GM23338 (cell line): ENCODE results near the gene ZNF211. TPM values are rescaled to one million over a fixed set of nuclear protein-coding genes. Genes with fewer than 3 reads are reported as not detected.

ENCODE experiments used
- polyA plus RNA-seq: library from polyadenylated mRNA; unstranded; fragments of >200 nt; fragmentation: Nextera tagmentation; extraction: Ambion mirVana; gene quantifications from 2 replicates; pipeline ENCODE4 v1.2.1, GENCODE V29; 2016
- total RNA-seq: library from RNA; depleted of rRNA; stranded (reverse); fragments of >200 nt; shearing (Covaris generic); gene quantifications from 2 replicates; pipeline ENCODE4 v1.2.3, GENCODE V29; 2014; rRNA removed

ZNF211 gene
- total and polyA plus RNA-seq, 2 experiments from 2014 or later, result 9.7 to 13.8 TPM

Other genes with a start within 250 kb of the ZNF211 start
- gene ZNF548, start 243.3 kb upstream of the ZNF211 start, total RNA-seq, result 7.4 and 9.8 TPM in 2 replicates
- 1.9 and 2.4 TPM in 2 replicates for gene ZNF548, start 243.3 kb upstream of the ZNF211 start, polyA plus RNA-seq
- gene ZNF17, start 222.0 kb upstream of the ZNF211 start, total RNA-seq, result 10.7 and 15.0 TPM in 2 replicates
- 1.1 and 2.6 TPM in 2 replicates for gene ZNF17, start 222.0 kb upstream of the ZNF211 start, polyA plus RNA-seq
- 19.5 and 26.4 TPM in 2 replicates for gene ZNF749, start 197.8 kb upstream of the ZNF211 start, total RNA-seq
- gene ZNF749, start 197.8 kb upstream of the ZNF211 start, polyA plus RNA-seq, result 30.1 and 30.9 TPM in 2 replicates
- gene VN1R1, start 176.0 kb upstream of the ZNF211 start, total RNA-seq, result 1.5 and 2.7 TPM in 2 replicates
- 0.54 and 1.2 TPM in 2 replicates for gene VN1R1, start 176.0 kb upstream of the ZNF211 start, polyA plus RNA-seq
- 27.7 and 28.0 TPM in 2 replicates for gene ZNF772, start 155.6 kb upstream of the ZNF211 start, total RNA-seq
- 2.5 and 3.5 TPM in 2 replicates for gene ZNF772, start 155.6 kb upstream of the ZNF211 start, polyA plus RNA-seq
- gene ZNF419, start 145.4 kb upstream of the ZNF211 start, total RNA-seq, result 11.0 and 22.4 TPM in 2 replicates
- 4.7 and 5.4 TPM in 2 replicates for gene ZNF419, start 145.4 kb upstream of the ZNF211 start, polyA plus RNA-seq
- gene ZNF773, start 133.2 kb upstream of the ZNF211 start, total RNA-seq, result 3.8 and 12.9 TPM in 2 replicates
- 4.1 and 4.2 TPM in 2 replicates for gene ZNF773, start 133.2 kb upstream of the ZNF211 start, polyA plus RNA-seq
- gene ZNF549, start 105.8 kb upstream of the ZNF211 start, total RNA-seq, result 10.2 and 11.6 TPM in 2 replicates
- gene ZNF549, start 105.8 kb upstream of the ZNF211 start, polyA plus RNA-seq, result 3.5 and 4.3 TPM in 2 replicates
- 13.1 and 14.7 TPM in 2 replicates for gene ZNF550, start 73.3 kb upstream of the ZNF211 start, total RNA-seq
- 4.6 and 5.7 TPM in 2 replicates for gene ZNF550, start 73.3 kb upstream of the ZNF211 start, polyA plus RNA-seq
- gene ZNF416, start 54.3 kb upstream of the ZNF211 start, total RNA-seq, result 8.6 and 11.9 TPM in 2 replicates
- gene ZNF416, start 54.3 kb upstream of the ZNF211 start, polyA plus RNA-seq, result 3.3 and 4.3 TPM in 2 replicates
- gene ZIK1, start 49.0 kb upstream of the ZNF211 start, total RNA-seq, result 33.9 and 40.5 TPM in 2 replicates
- 7.7 and 10.3 TPM in 2 replicates for gene ZIK1, start 49.0 kb upstream of the ZNF211 start, polyA plus RNA-seq
- 8.4 and 11.2 TPM in 2 replicates for gene ZNF530, start 33.3 kb upstream of the ZNF211 start, total RNA-seq
- gene ZNF530, start 33.3 kb upstream of the ZNF211 start, polyA plus RNA-seq, result 3.3 and 4.4 TPM in 2 replicates
- gene ZNF134, start 18.9 kb upstream of the ZNF211 start, total RNA-seq, result 55.7 and 79.6 TPM in 2 replicates
- 13.1 and 14.6 TPM in 2 replicates for gene ZNF134, start 18.9 kb upstream of the ZNF211 start, polyA plus RNA-seq
- gene ZSCAN4, start 35.8 kb downstream of the ZNF211 start, total RNA-seq, result not detected in 2 replicates
- not detected in 2 replicates for gene ZSCAN4, start 35.8 kb downstream of the ZNF211 start, polyA plus RNA-seq
- gene ZNF551, start 48.8 kb downstream of the ZNF211 start, total RNA-seq, result 45.7 and 51.4 TPM in 2 replicates
- gene ZNF551, start 48.8 kb downstream of the ZNF211 start, polyA plus RNA-seq, result 7.8 and 8.2 TPM in 2 replicates
- 7.3 and 10.1 TPM in 2 replicates for gene ZNF154, start 76.0 kb downstream of the ZNF211 start, total RNA-seq
- gene ZNF154, start 76.0 kb downstream of the ZNF211 start, polyA plus RNA-seq, result 4.4 and 5.1 TPM in 2 replicates
- gene ZNF671, start 94.5 kb downstream of the ZNF211 start, total RNA-seq, result 6.6 and 6.7 TPM in 2 replicates
- 2.9 and 3.3 TPM in 2 replicates for gene ZNF671, start 94.5 kb downstream of the ZNF211 start, polyA plus RNA-seq
- 19.4 and 22.6 TPM in 2 replicates for gene ZNF776, start 113.6 kb downstream of the ZNF211 start, total RNA-seq
- 4.7 and 5.9 TPM in 2 replicates for gene ZNF776, start 113.6 kb downstream of the ZNF211 start, polyA plus RNA-seq
- 12.5 and 16.9 TPM in 2 replicates for gene ZNF586, start 136.5 kb downstream of the ZNF211 start, total RNA-seq
- gene ZNF586, start 136.5 kb downstream of the ZNF211 start, polyA plus RNA-seq, result 5.2 and 7.2 TPM in 2 replicates
- 15.7 and 18.9 TPM in 2 replicates for gene ZNF552, start 181.7 kb downstream of the ZNF211 start, total RNA-seq
- 7.7 and 11.7 TPM in 2 replicates for gene ZNF552, start 181.7 kb downstream of the ZNF211 start, polyA plus RNA-seq
- 62.0 and 69.9 TPM in 2 replicates for gene ZNF587B, start 197.1 kb downstream of the ZNF211 start, total RNA-seq
- 13.7 and 16.6 TPM in 2 replicates for gene ZNF587B, start 197.1 kb downstream of the ZNF211 start, polyA plus RNA-seq
- 31.8 and 38.7 TPM in 2 replicates for gene ZNF587, start 216.7 kb downstream of the ZNF211 start, total RNA-seq
- gene ZNF587, start 216.7 kb downstream of the ZNF211 start, polyA plus RNA-seq, result 12.8 and 13.6 TPM in 2 replicates